Measurements from ENCODE around the gene TIPIN. TPM values are rescaled to one million over a fixed set of nuclear protein-coding genes. Genes with fewer than 3 reads are reported as not detected.
"Not testable (repeated sequence)": the region's sequence is repeated elsewhere in the genome, so short reads cannot be mapped to it uniquely, and the experiment has no call there.

TIPIN gene
- total RNA-seq, 4 donors from 2014 or later = 0.77 to 15.0 (median 8.7) TPM

- intact Hi-C loops (cut with DNase I; ENCODE audit: low total_unique reads) = no loop called here
- Histone ChIP-seq H3K27me3 (no peaks in the 10 kb centered on the region), H3K36me3 (no peaks in the 10 kb centered on the region), H3K4me1 (no peaks in the 10 kb centered on the region), H3K4me3 (no peak overlapping the region), H3K27ac (no peak overlapping the region), H3K9me3 (no peaks in the 10 kb centered on the region)
- no peak for DNase-seq
- no peak for TF ChIP-seq POLR2A (IDR thresholded peaks at IDR 0.05)
- no peak for TF ChIP-seq CTCF (IDR thresholded peaks at IDR 0.05)
These were observed 38.4 kb upstream of the TIPIN start for GRCh38 chr15:66394915-66395314.

- Histone ChIP-seq H3K4me1 (no peaks in the 10 kb centered on the region), H3K27ac (no peak overlapping the region), H3K36me3 (no peaks in the 10 kb centered on the region), H3K27me3 (no peaks in the 10 kb centered on the region), H3K4me3 (no peak overlapping the region), H3K9me3 (no peaks in the 10 kb centered on the region)
- TF ChIP-seq POLR2A (IDR thresholded peaks at IDR 0.05) = no peak
- no peak for DNase-seq
- intact Hi-C loops (cut with DNase I; ENCODE audit: low total_unique reads) = no loop called here
These were observed 38.0 kb upstream of the TIPIN start for GRCh38 chr15:66394472-66394871.

- H3K9me3 ChIP-seq; H3K4me1 ChIP-seq; DNase-seq; intact Hi-C loops (cut with DNase I; ENCODE audit: low total_unique reads); H3K36me3 ChIP-seq; H3K4me3 ChIP-seq; H3K27me3 ChIP-seq; H3K27ac ChIP-seq: not testable (repeated sequence)
These were observed 36.6 kb upstream of the TIPIN start for GRCh38 chr15:66393037-66393436.

- DNase-seq = no peak
- Histone ChIP-seq H3K4me1 (peaks cover 0 to 5% of the 10 kb centered on the region in 2 donors), H3K9me3 (no peaks in the 10 kb centered on the region), H3K27ac (no peak overlapping the region), H3K36me3 (no peaks in the 10 kb centered on the region), H3K4me3 (no peak overlapping the region), H3K27me3 (no peaks in the 10 kb centered on the region)
- intact Hi-C loops (cut with DNase I; ENCODE audit: low total_unique reads) = no loop called here
- TF ChIP-seq POLR2A (IDR thresholded peaks at IDR 0.05) (no peak), CTCF (IDR thresholded peaks at IDR 0.05) (no peak)
These were observed 34.2 kb upstream of the TIPIN start for GRCh38 chr15:66390678-66391077.

- Histone ChIP-seq H3K27me3 (no peaks in the 10 kb centered on the region), H3K27ac (no peak overlapping the region), H3K36me3 (no peaks in the 10 kb centered on the region), H3K4me1 (peaks cover 0 to 5% of the 10 kb centered on the region in 2 donors), H3K9me3 (no peaks in the 10 kb centered on the region), H3K4me3 (no peak overlapping the region)
- no peak for DNase-seq
- TF ChIP-seq CTCF (IDR thresholded peaks at IDR 0.05) (no peak), POLR2A (IDR thresholded peaks at IDR 0.05) (no peak)
- intact Hi-C loops (cut with DNase I; ENCODE audit: low total_unique reads) = loop anchor here (5.0 kb wide), 1 partner anchor 107 kb away; the partner anchor contains the start of gene SNAPC5
These were observed 33.4 kb upstream of the TIPIN start for GRCh38 chr15:66389859-66390381.

GRCh38 chr15:66389098-66389858 lies 32.8 kb upstream of the TIPIN start:
- no peaks in the 10 kb centered on the region for H3K36me3 ChIP-seq
- peaks cover 0 to 5% of the 10 kb centered on the region in 2 donors for H3K4me1 ChIP-seq
- H3K4me3 ChIP-seq = no peak overlapping the region
- DNase-seq = no peak
- TF ChIP-seq POLR2A (IDR thresholded peaks at IDR 0.05) (no peak), CTCF (IDR thresholded peaks at IDR 0.05) (no peak)
- intact Hi-C loops (cut with DNase I; ENCODE audit: low total_unique reads) = loop anchor here (5.0 kb wide), 1 partner anchor 108 kb away; the partner anchor contains the start of gene SNAPC5
- H3K9me3 ChIP-seq = no peaks in the 10 kb centered on the region
- H3K27ac ChIP-seq = no peak overlapping the region
- no peaks in the 10 kb centered on the region for H3K27me3 ChIP-seq
